Measurements from ENCODE around the gene GPSM1.

Gene GPSM1

DNA sequence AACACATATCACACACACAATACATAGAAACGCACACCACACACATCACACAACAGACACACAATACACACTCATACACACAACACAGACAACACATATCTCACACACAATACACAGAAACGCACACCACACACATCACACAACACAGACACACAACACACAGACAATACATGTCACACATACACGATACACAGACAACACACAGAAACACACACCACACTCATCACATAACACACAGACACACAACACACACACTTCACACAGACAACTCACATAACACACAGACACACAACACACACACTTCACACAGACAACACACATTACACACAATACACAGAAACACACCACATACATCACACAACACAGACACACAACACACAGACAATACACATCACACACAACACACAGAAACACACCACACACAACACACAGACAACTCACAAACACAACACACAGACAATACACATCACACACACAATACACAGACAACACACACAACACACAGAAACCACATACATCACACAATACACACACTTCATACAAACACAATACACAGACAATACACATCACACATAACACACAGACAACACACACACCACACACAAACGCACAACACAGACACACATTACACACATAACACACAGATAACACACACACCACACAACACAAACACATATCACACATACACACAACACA, 19.2 kb upstream of the GPSM1 start:
- Histone ChIP-seq H3K9me3 (ENCODE audit: low read length) (no peaks in the 10 kb centered on the region), H3K4me3 (ENCODE audit: low read depth in 1 of 2, low read length in 2 of 2) (no peak overlapping the region), H3K4me1 (ENCODE audit: insufficient read depth, low read length) (no peaks in the 10 kb centered on the region), H3K27me3 (ENCODE audit: control insufficient read depth in 1 of 2, insufficient read depth in 2 of 2, low read length in 2 of 2) (peaks cover 0 to 40% of the 10 kb centered on the region in 2 donors), H3K27ac (ENCODE audit: low read depth, low read length) (no peak overlapping the region), H3K9ac (ENCODE audit: low read length) (no peak overlapping the region), H3K36me3 (ENCODE audit: insufficient read depth, low read length) (no peaks in the 10 kb centered on the region)

DNA sequence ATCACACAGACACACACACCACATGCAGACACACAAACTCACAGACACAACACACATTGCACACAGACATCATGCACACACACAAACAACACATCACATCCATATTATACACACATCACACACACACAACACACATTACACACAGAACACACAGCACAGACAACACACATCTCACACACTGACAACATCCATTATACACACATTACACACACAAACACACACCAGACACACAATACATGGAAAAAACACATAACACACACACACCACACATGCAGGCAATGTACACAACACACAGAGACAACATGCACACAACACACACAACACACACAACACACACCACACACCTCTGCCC, 18.7 kb upstream of the GPSM1 start:
- Histone ChIP-seq H3K27ac (ENCODE audit: low read depth, low read length) (no peak overlapping the region), H3K4me1 (ENCODE audit: insufficient read depth, low read length) (no peaks in the 10 kb centered on the region), H3K36me3 (ENCODE audit: insufficient read depth, low read length) (no peaks in the 10 kb centered on the region), H3K4me3 (ENCODE audit: low read depth in 1 of 2, low read length in 2 of 2) (no peak overlapping the region), H3K9me3 (ENCODE audit: low read length) (no peaks in the 10 kb centered on the region), H3K9ac (ENCODE audit: low read length) (no peak overlapping the region), H3K27me3 (ENCODE audit: control insufficient read depth in 1 of 2, insufficient read depth in 2 of 2, low read length in 2 of 2) (peaks cover 0 to 40% of the 10 kb centered on the region in 2 donors)

DNA sequence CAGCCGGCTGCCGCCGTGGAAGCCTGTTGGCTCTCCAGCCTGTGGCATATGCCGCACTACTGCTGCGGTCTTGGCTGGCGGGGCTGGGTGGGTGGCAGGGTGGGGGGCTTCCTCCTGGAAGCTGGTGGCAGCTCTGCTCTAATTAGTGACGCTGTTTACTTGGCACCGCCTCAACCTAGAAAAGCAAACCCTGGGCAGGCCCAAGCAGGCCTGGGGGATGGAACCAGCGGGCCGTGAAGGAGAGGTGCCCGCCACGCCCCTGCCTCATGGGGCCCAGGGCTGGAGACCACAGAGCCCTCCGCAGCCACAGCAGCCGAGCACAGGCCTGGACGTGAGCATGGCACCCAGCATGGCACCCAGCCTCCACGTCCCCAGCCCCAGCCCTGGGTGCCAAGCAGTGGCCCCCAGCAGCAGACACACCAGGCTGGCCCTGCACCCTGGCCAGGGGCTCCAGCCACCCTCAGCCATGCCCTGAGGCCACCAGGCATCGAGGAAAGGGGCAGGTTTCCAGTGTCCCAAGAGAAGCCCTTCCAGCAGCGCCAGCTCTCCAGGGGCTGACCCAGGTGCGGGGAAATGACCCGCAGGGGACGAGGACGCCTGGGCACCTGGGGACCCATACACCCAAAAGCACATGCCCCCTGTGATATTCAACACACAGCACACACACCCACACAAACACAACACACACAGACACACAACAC, 18.1 kb upstream of the GPSM1 start:
- H3K4me1 ChIP-seq (ENCODE audit: insufficient read depth, low read length), result no peaks in the 10 kb centered on the region
- H3K9me3 ChIP-seq (ENCODE audit: low read length), result no peaks in the 10 kb centered on the region
- H3K27me3 ChIP-seq (ENCODE audit: control insufficient read depth in 1 of 2, insufficient read depth in 2 of 2, low read length in 2 of 2), result peaks cover 0 to 39% of the 10 kb centered on the region in 2 donors
- no peak overlapping the region for H3K27ac ChIP-seq (ENCODE audit: low read depth, low read length)
- H3K4me3 ChIP-seq (ENCODE audit: low read depth in 1 of 2, low read length in 2 of 2), result no peak overlapping the region
- no peak overlapping the region for H3K9ac ChIP-seq (ENCODE audit: low read length)
- H3K36me3 ChIP-seq (ENCODE audit: insufficient read depth, low read length), result no peaks in the 10 kb centered on the region

- Histone ChIP-seq H3K4me3 (ENCODE audit: low read depth in 1 of 2, low read length in 2 of 2) (no peak overlapping the region), H3K4me1 (ENCODE audit: insufficient read depth, low read length) (no peaks in the 10 kb centered on the region), H3K27me3 (ENCODE audit: control insufficient read depth in 1 of 2, insufficient read depth in 2 of 2, low read length in 2 of 2) (peaks cover 0 to 35% of the 10 kb centered on the region in 2 donors), H3K27ac (ENCODE audit: low read depth, low read length) (no peak overlapping the region), H3K9me3 (ENCODE audit: low read length) (no peaks in the 10 kb centered on the region), H3K9ac (ENCODE audit: low read length) (no peak overlapping the region), H3K36me3 (ENCODE audit: insufficient read depth, low read length) (no peaks in the 10 kb centered on the region)
These were observed 17.5 kb upstream of the GPSM1 start for GRCh38 chr9:136309806-136310220.

- H3K4me3 ChIP-seq (ENCODE audit: low read depth in 1 of 2, low read length in 2 of 2), result no peak overlapping the region
- H3K9ac ChIP-seq (ENCODE audit: low read length), result no peak overlapping the region
- no peaks in the 10 kb centered on the region for H3K9me3 ChIP-seq (ENCODE audit: low read length)
- no peaks in the 10 kb centered on the region for H3K36me3 ChIP-seq (ENCODE audit: insufficient read depth, low read length)
- no peaks in the 10 kb centered on the region for H3K4me1 ChIP-seq (ENCODE audit: insufficient read depth, low read length)
- H3K27me3 ChIP-seq (ENCODE audit: control insufficient read depth in 1 of 2, insufficient read depth in 2 of 2, low read length in 2 of 2), result peaks cover 0 to 30% of the 10 kb centered on the region in 2 donors
- no peak overlapping the region for H3K27ac ChIP-seq (ENCODE audit: low read depth, low read length)
These were observed 16.9 kb upstream of the GPSM1 start for GRCh38 chr9:136310273-136311030.

DNA sequence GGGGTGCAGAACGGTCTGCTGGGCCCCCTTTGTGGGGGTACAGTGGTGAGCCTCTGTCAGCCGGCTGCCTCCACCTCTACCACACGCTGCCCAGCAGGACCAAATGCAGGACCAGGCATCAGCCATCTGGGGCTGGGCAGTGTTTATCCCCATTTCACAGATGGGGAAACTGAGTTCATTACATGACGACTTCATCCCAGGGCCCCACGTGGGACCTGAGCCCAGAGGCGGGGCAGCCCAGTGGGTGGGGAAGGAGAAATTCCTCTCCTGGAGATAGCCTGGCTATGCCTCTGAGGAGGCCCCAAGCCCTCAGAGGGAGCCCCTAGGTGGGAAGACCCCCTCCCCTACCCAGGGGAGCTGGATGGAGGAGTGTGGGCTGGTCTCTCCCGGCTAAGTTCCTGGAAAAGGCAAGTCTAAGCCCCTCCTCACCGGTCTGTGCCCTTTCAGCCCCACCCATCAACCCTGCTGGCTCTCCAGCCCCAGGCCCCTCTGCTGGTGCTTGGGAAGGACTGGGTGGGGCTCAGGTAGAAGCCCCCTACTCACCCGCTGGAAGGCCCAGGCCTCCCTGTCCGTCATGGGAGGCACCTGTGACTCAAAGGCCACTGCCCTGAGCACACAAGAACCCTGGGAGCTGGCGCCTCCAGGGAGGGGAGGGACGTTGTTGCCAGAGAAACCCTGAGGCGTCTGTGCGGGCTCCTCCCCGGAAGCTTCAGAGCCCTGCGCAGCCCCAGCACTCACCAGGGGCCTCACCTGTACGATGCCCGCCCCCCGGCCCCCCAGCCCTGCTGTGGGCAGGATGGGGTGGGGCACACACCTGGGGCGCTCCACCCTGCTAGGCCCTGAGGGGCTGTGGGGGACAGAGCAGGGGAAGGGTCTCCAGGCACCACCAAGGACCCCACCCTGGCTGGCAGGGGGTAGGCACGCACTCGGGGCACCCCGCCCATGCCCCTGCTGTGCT, 16.0 kb upstream of the GPSM1 start:
- H3K27ac ChIP-seq (ENCODE audit: low read depth, low read length), result no peak overlapping the region

DNA sequence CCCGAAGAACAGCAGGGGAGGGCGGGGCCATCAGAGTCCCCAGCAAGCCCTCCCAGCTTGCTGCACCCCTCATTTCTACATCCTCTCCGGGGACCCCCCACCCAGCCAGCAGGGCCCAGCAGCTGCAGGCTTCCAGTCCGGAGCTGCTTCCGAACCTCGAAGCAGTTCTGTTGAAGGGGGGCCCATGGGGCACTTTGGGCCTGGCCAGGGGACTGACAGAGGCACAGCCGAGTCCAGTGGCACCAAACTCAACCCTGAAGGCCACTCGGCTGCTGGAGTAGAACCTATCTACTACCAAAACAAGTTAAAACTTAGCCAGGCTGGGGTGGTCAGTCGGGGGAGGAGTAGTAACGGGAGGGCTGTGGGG, 15.3 kb upstream of the GPSM1 start:
- peaks cover 0 to 30% of the 10 kb centered on the region in 2 donors for H3K27me3 ChIP-seq (ENCODE audit: control insufficient read depth in 1 of 2, insufficient read depth in 2 of 2, low read length in 2 of 2)
- H3K36me3 ChIP-seq (ENCODE audit: insufficient read depth, low read length), result no peaks in the 10 kb centered on the region
- no peak overlapping the region for H3K27ac ChIP-seq (ENCODE audit: low read depth, low read length)
- H3K9me3 ChIP-seq (ENCODE audit: low read length), result no peaks in the 10 kb centered on the region
- H3K4me3 ChIP-seq (ENCODE audit: low read depth in 1 of 2, low read length in 2 of 2), result no peak overlapping the region
- no peak overlapping the region for H3K9ac ChIP-seq (ENCODE audit: low read length)
- H3K4me1 ChIP-seq (ENCODE audit: insufficient read depth, low read length), result no peaks in the 10 kb centered on the region

More for the DNA sequence above, 16.0 kb upstream of the GPSM1 start:
- H3K27me3 ChIP-seq (ENCODE audit: control insufficient read depth in 1 of 2, insufficient read depth in 2 of 2, low read length in 2 of 2), result peaks cover 0 to 30% of the 10 kb centered on the region in 2 donors
- no peaks in the 10 kb centered on the region for H3K36me3 ChIP-seq (ENCODE audit: insufficient read depth, low read length)
- H3K4me3 ChIP-seq (ENCODE audit: low read depth in 1 of 2, low read length in 2 of 2), result no peak overlapping the region
- no peaks in the 10 kb centered on the region for H3K9me3 ChIP-seq (ENCODE audit: low read length)
- no peak overlapping the region for H3K9ac ChIP-seq (ENCODE audit: low read length)
- no peaks in the 10 kb centered on the region for H3K4me1 ChIP-seq (ENCODE audit: insufficient read depth, low read length)

DNA sequence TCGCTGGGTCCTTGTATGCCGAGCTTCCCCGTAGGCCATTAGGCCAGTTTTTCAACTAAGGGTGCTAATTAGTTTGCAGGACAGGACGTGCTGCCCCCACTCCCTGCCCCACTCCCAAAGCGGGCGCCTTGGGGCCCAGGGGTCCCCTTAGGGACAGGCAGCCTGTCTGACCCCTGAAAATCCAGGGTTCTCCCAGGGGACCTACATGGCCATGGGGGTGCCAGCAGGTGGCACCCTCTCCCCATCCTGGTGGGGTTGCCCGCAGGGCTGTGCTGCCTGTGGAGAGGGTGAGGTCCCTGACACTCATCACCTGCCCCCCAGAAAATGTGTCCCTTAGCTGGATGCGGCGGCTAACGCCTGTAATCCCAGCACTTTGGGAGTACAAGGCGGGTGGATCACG, 14.9 kb upstream of the GPSM1 start:
- Histone ChIP-seq H3K27ac (ENCODE audit: low read depth, low read length) (no peak overlapping the region), H3K9ac (ENCODE audit: low read length) (no peak overlapping the region), H3K4me1 (ENCODE audit: insufficient read depth, low read length) (no peaks in the 10 kb centered on the region), H3K36me3 (ENCODE audit: insufficient read depth, low read length) (no peaks in the 10 kb centered on the region), H3K9me3 (ENCODE audit: low read length) (no peaks in the 10 kb centered on the region), H3K27me3 (ENCODE audit: control insufficient read depth in 1 of 2, insufficient read depth in 2 of 2, low read length in 2 of 2) (peaks cover 0 to 30% of the 10 kb centered on the region in 2 donors), H3K4me3 (ENCODE audit: low read depth in 1 of 2, low read length in 2 of 2) (no peak overlapping the region)

DNA sequence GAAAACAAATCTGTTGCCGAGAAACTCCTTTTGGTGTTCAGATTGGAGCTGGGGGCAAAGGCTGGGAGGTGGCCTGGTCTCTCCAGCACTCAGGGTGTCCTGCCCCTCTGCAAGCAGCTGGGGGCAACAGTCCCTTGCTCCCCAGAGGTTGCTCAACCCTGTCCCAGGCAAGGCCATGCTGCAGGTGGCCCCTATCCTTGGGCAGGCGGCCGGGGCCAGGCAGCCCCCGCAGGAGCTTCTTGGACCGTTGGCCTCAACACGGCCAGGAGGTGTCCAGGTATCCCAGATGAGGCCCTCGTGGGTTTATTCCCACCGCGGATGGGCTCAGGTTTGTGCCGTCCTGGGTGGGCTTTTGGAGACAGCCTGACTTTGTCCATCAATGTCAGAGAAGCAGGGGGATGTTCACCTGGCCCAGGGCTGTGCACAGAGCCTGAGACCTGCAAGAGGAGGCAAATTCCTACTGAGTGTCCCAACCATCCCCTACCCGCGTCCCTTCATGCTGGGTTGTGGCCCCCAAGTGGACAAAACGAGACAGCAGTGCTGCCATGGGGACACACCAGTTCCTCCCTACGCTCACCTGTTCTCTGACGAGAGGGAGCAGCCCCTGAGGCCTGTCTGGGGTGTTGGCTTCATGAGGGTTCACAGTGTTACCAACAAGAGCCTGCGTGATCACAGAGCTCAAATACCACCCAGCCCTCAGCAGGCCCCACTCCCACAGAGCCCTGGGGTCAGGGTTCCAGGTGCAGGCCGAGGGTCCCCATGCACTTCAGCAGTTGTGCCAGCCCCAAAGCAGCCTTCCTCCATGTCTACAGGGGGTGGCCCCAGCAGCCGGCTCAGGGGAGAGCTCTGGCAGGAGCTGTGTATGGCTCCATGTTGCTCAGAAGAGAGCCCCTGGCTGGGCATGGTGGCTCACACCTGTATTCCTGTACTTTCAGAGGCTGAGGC, 14.0 kb upstream of the GPSM1 start:
- H3K27ac ChIP-seq (ENCODE audit: low read depth, low read length), result no peak overlapping the region
- no peaks in the 10 kb centered on the region for H3K4me1 ChIP-seq (ENCODE audit: insufficient read depth, low read length)
- no peaks in the 10 kb centered on the region for H3K36me3 ChIP-seq (ENCODE audit: insufficient read depth, low read length)
- H3K9ac ChIP-seq (ENCODE audit: low read length), result no peak overlapping the region
- no peaks in the 10 kb centered on the region for H3K9me3 ChIP-seq (ENCODE audit: low read length)
- H3K4me3 ChIP-seq (ENCODE audit: low read depth in 1 of 2, low read length in 2 of 2), result no peak overlapping the region
- H3K27me3 ChIP-seq (ENCODE audit: control insufficient read depth in 1 of 2, insufficient read depth in 2 of 2, low read length in 2 of 2), result peaks cover 0 to 30% of the 10 kb centered on the region in 2 donors

DNA sequence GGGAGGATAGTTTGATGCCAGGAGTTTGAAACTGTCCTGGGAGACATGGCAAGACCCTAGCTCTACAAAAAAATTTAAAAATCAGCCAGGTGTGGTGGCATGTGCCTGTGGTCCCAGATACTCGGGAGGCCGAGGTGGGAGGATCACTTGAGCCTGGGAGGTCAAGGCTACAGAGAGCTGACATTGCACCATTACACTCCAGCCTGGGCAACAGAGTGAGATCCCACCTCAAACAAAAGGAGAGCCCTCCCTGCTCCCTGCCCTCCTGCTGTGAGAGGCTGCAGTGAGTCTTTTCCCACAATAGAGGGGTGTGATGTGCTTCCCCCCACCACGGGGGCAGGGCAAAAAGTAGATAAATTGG, 13.3 kb upstream of the GPSM1 start:
- Histone ChIP-seq H3K4me3 (ENCODE audit: low read depth in 1 of 2, low read length in 2 of 2) (no peak overlapping the region), H3K27ac (ENCODE audit: low read depth, low read length) (no peak overlapping the region), H3K4me1 (ENCODE audit: insufficient read depth, low read length) (no peaks in the 10 kb centered on the region), H3K9me3 (ENCODE audit: low read length) (no peaks in the 10 kb centered on the region), H3K9ac (ENCODE audit: low read length) (no peak overlapping the region), H3K36me3 (ENCODE audit: insufficient read depth, low read length) (no peaks in the 10 kb centered on the region), H3K27me3 (ENCODE audit: control insufficient read depth in 1 of 2, insufficient read depth in 2 of 2, low read length in 2 of 2) (peaks cover 0 to 26% of the 10 kb centered on the region in 2 donors)

All from muscle layer of colon (tissue), 2 donors.